Measurements from ENCODE around the gene RGS6. TPM values are rescaled to one million over a fixed set of nuclear protein-coding genes. Genes with fewer than 3 reads are reported as not detected.

RGS6 gene
- total RNA-seq, 2 experiments from 2014 or later: 0.10 to 0.44 TPM

DNA sequence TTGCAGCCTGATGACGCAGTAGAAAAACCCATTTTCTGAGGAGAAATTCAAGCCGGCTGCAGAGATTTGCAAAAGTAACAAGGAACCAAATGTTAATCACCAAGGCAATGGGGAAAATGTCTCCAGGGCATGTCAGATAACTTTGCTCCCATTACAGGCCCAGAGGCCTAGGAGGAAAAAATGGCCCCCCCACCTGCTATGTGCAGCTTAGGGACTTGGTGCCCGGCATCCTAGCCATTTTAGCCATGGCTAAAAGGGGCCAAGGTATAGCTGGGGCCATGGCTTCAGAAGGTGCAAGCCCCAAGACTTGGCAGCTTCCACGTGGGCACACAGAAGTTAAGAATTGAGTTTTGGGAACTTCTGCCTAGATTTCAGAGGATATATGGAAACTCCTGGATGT is 351.9 kb downstream of the RGS6 start:
- no peak overlapping the region for H3K27ac Mint-ChIP-seq
- peaks cover 32% of the 10 kb centered on the region for H3K9me3 Mint-ChIP-seq
- peaks cover 2% of the 10 kb centered on the region for H3K36me3 Mint-ChIP-seq
- no peak for DNase-seq
- no peak overlapping the region for H3K4me3 Mint-ChIP-seq
- H3K4me1 Mint-ChIP-seq: no peaks in the 10 kb centered on the region
- no peaks in the 10 kb centered on the region for H3K27me3 Mint-ChIP-seq

DNA sequence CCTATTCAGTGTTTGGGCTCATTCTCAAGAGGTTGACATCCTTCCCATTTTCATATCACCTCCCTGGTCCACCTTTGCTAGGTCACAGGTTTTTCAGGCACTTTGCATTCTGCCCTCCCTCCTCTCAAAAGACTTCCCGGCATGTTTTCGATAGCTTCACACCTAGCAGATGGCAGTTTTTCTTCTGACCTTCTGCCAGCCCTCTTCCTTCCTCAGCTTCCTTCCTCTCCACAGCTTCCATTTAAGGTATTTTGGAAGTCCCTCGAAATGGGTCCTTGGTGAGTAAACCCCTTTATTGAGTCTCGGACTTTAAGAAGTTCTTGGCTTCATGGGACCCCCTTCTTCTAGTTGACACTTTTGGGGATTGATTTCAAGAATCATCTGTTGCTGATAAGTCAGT is 358.0 kb downstream of the RGS6 start:
- DNase-seq: no peak
- H3K27ac Mint-ChIP-seq: no peak overlapping the region
- no peak overlapping the region for H3K4me3 Mint-ChIP-seq
- peaks cover 1% of the 10 kb centered on the region for H3K4me1 Mint-ChIP-seq
- peaks cover 14% of the 10 kb centered on the region for H3K9me3 Mint-ChIP-seq
- H3K36me3 Mint-ChIP-seq: peaks cover 1% of the 10 kb centered on the region
- H3K27me3 Mint-ChIP-seq: peaks cover 5% of the 10 kb centered on the region

DNA sequence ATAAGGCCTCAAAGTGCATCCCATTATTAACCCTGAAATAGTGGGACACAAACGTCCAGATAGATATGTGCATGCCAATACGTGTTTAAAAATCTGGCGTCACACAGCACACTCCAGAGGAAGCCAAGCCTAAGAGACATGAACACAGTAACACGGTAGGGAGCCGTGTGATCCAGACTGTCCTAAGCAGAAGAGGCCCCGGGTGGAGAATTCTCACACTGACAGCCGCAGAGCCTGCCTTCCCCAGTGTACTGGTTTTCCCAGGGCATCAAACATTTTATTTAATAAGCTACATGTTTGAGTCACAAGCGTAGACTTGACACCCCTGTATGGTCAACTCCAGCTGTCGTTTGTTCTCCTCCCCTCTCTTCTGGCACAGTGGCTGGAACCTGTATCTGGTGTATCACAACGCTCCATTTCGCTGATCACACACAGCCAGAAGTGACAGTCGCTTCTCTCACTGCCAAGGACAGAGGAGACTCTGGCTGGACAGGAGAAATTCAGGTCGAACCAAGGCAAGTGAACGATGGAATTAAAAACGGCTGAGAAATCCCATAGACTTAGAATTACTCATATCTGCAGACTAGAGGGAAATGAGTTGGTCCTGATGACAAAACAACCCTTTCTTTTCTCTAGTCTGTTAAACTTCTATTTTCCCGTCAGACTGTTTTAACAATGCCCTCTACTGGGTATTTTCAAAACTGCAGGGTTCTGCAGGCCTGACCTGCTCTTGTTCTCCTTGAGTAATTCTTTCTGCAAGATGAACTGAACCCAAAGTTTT is 359.9 kb downstream of the RGS6 start:
- H3K36me3 Mint-ChIP-seq: no peaks in the 10 kb centered on the region
- H3K27ac Mint-ChIP-seq: no peak overlapping the region
- no peak overlapping the region for H3K4me3 Mint-ChIP-seq
- peaks cover under 1% of the 10 kb centered on the region for H3K9me3 Mint-ChIP-seq
- H3K27me3 Mint-ChIP-seq: peaks cover 5% of the 10 kb centered on the region
- peaks cover 1% of the 10 kb centered on the region for H3K4me1 Mint-ChIP-seq
- DNase-seq: no peak

DNA sequence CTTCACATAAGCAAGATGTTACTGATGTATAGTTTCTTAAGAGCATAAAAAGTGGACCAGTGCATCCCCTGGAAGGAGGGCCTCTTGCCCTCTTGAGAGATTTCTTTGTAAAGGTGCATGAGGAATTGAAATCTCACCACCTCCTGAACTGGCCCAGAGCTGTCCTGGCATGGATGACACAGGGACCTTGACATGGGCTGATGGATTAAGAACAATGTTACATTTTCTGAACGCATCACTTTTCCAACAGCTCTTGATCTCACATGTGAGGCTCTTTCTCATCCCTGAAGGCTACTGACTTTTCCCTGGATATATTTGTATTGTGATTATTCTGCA is 360.4 kb downstream of the RGS6 start:
- no peak overlapping the region for H3K4me3 Mint-ChIP-seq
- no peak for DNase-seq
- H3K36me3 Mint-ChIP-seq: no peaks in the 10 kb centered on the region
- H3K27ac Mint-ChIP-seq: no peak overlapping the region
- H3K4me1 Mint-ChIP-seq: peaks cover 1% of the 10 kb centered on the region
- H3K9me3 Mint-ChIP-seq: no peaks in the 10 kb centered on the region
- peaks cover 5% of the 10 kb centered on the region for H3K27me3 Mint-ChIP-seq

DNA sequence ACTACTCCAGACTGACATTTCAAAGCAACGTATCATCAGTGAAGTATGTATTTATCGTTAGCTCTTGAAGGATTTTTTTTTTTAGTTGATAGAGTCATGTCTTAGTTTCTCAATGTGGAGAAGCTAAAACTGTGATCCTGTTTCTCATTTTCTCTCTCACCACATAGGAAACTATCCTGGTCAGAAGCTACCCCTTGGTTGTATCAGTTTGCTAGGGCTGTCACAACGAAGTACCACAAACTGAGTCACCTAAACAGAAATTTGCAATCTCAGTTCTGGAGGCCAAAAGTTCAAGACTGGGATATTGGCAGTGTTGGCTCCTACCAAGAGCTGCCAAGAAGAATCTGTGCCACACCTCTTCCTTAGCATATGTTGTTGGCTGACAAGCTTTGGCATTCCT is 369.1 kb downstream of the RGS6 start:
- DNase-seq: no peak
- peaks cover 48% of the 10 kb centered on the region for H3K27me3 Mint-ChIP-seq
- no peaks in the 10 kb centered on the region for H3K36me3 Mint-ChIP-seq
- H3K27ac Mint-ChIP-seq: no peak overlapping the region
- no peaks in the 10 kb centered on the region for H3K4me1 Mint-ChIP-seq
- H3K4me3 Mint-ChIP-seq: no peak overlapping the region
- H3K9me3 Mint-ChIP-seq: peaks cover 10% of the 10 kb centered on the region

DNA sequence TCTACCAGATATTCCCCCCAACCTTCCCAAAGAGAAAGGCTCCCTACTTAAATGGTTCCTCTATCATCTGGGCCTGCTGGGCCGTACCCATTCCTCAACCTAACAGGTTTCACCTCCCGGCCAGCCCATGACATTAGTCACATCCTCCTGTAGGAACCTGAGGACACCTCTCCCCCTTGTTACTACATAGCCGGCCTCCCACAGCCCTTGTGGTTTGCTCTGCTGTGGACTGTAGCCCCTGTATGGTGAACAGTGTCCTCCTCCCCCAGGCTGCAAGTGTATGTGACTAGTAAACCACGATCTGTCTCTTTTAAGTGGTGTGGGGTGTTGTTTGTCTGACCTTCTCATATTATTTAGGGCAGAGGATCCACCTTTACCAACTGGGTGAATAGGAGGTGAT is 371.7 kb downstream of the RGS6 start:
- H3K4me3 Mint-ChIP-seq: no peak overlapping the region
- no peak for DNase-seq
- H3K27me3 Mint-ChIP-seq: peaks cover 48% of the 10 kb centered on the region
- H3K36me3 Mint-ChIP-seq: no peaks in the 10 kb centered on the region
- H3K27ac Mint-ChIP-seq: no peak overlapping the region
- H3K9me3 Mint-ChIP-seq: peaks cover 10% of the 10 kb centered on the region
- H3K4me1 Mint-ChIP-seq: no peaks in the 10 kb centered on the region

DNA sequence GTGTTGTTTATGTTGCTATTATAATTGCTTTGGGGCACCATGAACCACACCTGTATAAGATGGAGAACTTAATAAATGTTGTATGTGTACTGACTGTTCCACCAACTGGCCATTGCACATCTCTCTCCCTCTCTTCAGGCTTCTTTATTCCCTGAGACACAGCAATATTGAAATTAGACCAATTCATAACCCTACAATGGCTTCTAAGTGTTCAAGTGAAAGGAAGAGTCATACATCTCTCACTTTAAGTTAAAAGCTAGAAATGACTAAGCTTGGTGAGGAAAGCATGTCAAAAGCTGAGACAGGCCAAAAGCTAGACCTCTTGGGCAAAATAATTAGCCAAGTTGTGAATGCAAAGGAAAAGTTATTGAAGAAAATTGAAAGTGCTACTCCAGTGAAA is 373.3 kb downstream of the RGS6 start:
- Mint-ChIP-seq H3K27me3 (peaks cover 41% of the 10 kb centered on the region), H3K4me1 (no peaks in the 10 kb centered on the region), H3K9me3 (peaks cover 10% of the 10 kb centered on the region), H3K36me3 (no peaks in the 10 kb centered on the region), H3K4me3 (no peak overlapping the region), H3K27ac (no peak overlapping the region)
- no peak for DNase-seq

DNA sequence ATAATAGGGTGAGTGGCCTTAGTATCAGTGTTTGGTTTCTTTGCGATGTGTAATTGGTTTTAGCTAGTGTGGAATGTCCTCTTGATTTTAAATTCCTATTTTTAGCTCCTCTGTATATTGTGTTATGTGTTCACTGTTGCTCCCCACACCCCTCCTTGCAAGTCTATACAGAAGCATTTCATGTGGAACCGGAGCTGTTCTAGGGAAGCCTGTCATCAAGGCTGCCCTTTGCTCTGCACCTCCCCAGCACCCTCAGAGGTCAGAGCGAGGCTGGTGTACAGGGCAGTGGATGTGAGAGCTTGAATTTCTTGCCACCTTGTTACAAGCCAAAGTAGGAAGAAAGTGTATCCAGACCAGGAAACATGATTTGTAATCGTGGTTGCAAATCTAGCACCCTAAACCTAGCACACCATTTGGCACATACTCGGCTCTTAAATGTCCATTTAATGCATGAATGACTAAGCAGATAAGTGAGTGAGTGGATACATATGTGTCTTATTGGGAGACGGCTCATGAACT is 376.8 kb downstream of the RGS6 start:
- no peaks in the 10 kb centered on the region for H3K36me3 Mint-ChIP-seq
- no peak overlapping the region for H3K27ac Mint-ChIP-seq

DNA sequence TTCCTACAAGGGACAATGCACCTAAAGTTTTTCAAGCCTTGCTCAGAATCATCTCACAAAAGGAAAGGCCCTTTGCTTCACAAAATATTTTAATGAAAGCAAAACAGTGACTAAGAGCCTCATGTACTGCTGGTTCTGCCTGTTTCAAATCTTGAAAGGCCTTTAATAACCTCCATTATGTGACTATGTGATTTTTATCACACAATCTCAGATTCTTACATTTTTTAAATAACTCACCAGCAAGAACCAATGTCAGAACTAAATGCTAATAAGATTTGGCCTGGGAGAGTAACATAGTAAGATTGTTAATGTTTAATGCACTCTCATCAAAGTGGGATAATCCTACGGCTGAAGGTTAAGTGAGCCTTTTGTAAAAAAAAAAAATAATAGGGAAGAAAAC is 378.9 kb downstream of the RGS6 start:
- Mint-ChIP-seq H3K27ac (no peak overlapping the region), H3K4me1 (peaks cover 4% of the 10 kb centered on the region), H3K9me3 (no peaks in the 10 kb centered on the region), H3K4me3 (no peak overlapping the region), H3K27me3 (peaks cover 12% of the 10 kb centered on the region), H3K36me3 (no peaks in the 10 kb centered on the region)
- no peak for DNase-seq

More for the DNA sequence above, 376.8 kb downstream of the RGS6 start:
- Mint-ChIP-seq H3K4me3 (no peak overlapping the region), H3K27me3 (peaks cover 16% of the 10 kb centered on the region), H3K9me3 (peaks cover 6% of the 10 kb centered on the region), H3K4me1 (peaks cover 4% of the 10 kb centered on the region)
- no peak for DNase-seq

DNA sequence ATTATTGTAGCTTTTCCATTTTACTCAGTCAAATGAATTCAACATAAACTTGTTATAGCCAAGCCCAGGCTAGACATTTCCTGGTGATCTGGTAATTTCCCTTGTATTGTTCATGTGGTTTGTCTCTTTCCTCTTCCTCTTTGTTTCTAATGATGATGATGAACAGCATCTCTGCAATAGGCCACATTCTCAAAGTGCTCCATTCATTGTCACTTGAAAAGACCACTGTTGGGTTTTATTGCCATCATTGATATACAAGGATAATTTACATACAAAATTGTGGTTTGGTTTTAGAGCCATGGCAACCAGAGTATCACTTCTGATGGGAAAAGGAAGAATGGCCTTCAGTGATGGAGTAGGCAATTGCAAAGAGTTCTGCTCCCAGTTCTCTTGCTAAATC is 379.3 kb downstream of the RGS6 start:
- H3K27ac Mint-ChIP-seq: no peak overlapping the region
- no peak for DNase-seq
- no peak overlapping the region for H3K4me3 Mint-ChIP-seq
- H3K4me1 Mint-ChIP-seq: peaks cover 4% of the 10 kb centered on the region
- no peaks in the 10 kb centered on the region for H3K9me3 Mint-ChIP-seq
- no peaks in the 10 kb centered on the region for H3K36me3 Mint-ChIP-seq
- H3K27me3 Mint-ChIP-seq: peaks cover 12% of the 10 kb centered on the region

DNA sequence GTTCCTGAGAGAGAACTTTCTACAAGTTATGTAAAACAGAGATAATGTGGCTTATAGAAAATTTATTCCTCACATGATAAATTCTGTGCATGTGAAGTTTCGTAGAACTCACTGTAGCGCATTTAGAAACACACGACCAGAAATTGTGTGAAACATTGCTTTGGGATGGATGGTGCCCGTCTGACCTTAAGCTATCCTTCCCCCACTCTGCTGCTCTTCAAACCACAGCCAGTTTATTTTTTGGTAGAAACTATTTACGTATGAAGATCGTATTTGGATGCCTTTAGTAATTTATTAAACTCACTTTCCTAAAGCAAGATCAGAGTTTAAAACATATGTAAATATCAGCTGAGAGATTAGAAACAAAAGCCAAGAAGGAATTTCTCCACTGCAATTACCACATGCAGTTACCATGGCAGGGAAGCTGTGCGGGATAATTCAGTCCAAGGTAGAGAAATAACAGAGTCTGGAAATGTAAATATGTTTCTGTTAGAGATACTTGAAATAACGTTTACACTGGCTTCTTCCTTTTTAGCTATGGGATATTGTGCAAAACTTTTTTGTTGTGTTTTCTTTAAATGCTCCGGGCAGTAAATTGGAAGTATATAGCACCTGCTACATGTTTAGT is 382.7 kb downstream of the RGS6 start:
- H3K9me3 Mint-ChIP-seq: no peaks in the 10 kb centered on the region
- H3K4me1 Mint-ChIP-seq: peaks cover 4% of the 10 kb centered on the region
- H3K27me3 Mint-ChIP-seq: peaks cover 27% of the 10 kb centered on the region
- H3K27ac Mint-ChIP-seq: no peak overlapping the region
- no peaks in the 10 kb centered on the region for H3K36me3 Mint-ChIP-seq
- DNase-seq: no peak
- H3K4me3 Mint-ChIP-seq: no peak overlapping the region

DNA sequence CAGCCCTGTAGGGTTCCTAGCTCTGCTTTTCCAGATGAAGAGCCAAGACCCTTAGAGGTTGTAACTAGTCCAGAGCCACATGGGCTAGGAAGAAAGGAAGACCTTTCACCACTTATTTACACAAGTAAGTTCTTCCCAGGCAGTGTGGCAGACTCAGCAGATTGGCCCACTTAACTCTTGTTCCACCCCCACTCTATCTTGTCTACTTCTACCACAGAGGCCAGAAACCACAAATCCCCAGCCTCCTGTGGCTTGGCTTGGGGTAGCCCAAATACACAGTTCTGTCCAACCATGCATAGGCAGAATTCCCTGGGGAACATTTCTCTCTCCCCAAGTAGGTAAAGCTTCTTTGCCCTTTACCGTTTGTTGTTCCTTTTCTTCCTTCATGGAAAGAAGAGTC is 383.5 kb downstream of the RGS6 start:
- Mint-ChIP-seq H3K4me3 (no peak overlapping the region), H3K9me3 (no peaks in the 10 kb centered on the region), H3K27me3 (peaks cover 30% of the 10 kb centered on the region)

DNA sequence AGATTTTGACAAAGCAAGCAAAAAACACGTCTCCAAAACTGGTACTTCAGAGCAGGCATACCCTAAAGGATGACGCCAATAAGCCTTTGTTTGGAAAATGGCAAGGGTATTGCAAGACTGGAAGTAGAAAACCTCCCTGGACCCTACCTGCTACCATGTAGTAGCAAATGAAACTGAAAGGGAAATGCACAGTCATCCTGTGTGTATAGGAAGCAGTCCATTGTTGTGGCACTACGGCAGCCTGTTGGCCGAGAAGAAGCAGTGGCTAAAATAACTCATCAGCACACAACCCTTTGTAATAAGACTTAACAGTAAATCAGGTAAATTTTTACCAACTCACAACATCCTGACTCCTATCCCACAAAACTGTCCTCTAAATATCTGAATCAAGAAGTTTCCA is 386.4 kb downstream of the RGS6 start:
- H3K27me3 Mint-ChIP-seq: peaks cover 36% of the 10 kb centered on the region
- H3K4me1 Mint-ChIP-seq: no peaks in the 10 kb centered on the region
- no peaks in the 10 kb centered on the region for H3K36me3 Mint-ChIP-seq
- no peaks in the 10 kb centered on the region for H3K9me3 Mint-ChIP-seq
- no peak overlapping the region for H3K27ac Mint-ChIP-seq
- H3K4me3 Mint-ChIP-seq: no peak overlapping the region
- DNase-seq: no peak

More for the DNA sequence above, 383.5 kb downstream of the RGS6 start:
- H3K4me1 Mint-ChIP-seq: peaks cover 4% of the 10 kb centered on the region
- no peak for DNase-seq
- H3K36me3 Mint-ChIP-seq: no peaks in the 10 kb centered on the region
- no peak overlapping the region for H3K27ac Mint-ChIP-seq

DNA sequence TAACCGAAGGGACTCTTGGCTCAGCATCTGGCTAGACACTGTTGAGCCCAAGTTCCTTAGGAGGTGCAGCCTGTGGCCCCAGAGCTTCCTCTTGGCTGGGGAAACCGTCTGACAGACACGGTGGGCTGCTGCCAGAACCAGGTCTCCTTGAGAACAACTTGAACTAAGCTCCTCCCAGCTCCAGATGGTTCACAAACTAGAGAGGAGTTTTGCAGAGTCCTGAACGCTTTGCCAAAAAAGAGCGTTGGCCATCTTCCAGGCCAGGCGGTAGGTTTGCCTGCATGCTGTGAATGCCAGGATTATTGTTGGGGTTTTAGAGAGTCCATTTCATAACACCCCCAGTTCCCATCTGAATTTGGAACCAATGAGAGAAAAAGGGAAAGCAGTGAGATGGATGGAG is 399.8 kb downstream of the RGS6 start:
- H3K27ac Mint-ChIP-seq: no peak overlapping the region
- no peak for DNase-seq
- no peak overlapping the region for H3K4me3 Mint-ChIP-seq
- no peaks in the 10 kb centered on the region for H3K36me3 Mint-ChIP-seq
- no peaks in the 10 kb centered on the region for H3K9me3 Mint-ChIP-seq
- H3K27me3 Mint-ChIP-seq: peaks cover 12% of the 10 kb centered on the region
- H3K4me1 Mint-ChIP-seq: no peaks in the 10 kb centered on the region

DNA sequence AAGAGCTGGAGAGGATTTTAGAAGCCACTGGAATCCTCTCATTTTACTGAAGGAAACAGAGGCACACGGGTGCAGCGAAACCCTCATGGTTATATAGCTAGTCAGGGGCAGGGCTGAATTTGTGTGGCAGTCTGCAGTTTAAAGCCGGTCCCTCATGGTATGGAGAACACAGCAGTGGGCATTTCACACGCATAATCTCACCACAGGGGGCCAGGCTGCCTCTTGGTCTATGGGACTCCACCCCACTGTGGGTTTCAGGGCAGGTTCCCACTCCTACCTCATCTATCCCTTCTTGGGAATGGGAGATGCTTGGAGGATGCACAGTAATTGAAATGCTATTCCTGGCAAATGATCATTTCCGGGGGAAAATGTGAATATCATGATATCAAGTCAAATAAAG is 400.6 kb downstream of the RGS6 start:
- Mint-ChIP-seq H3K9me3 (no peaks in the 10 kb centered on the region), H3K4me3 (no peak overlapping the region), H3K4me1 (no peaks in the 10 kb centered on the region), H3K36me3 (no peaks in the 10 kb centered on the region), H3K27ac (no peak overlapping the region), H3K27me3 (peaks cover 12% of the 10 kb centered on the region)
- no peak for DNase-seq

DNA sequence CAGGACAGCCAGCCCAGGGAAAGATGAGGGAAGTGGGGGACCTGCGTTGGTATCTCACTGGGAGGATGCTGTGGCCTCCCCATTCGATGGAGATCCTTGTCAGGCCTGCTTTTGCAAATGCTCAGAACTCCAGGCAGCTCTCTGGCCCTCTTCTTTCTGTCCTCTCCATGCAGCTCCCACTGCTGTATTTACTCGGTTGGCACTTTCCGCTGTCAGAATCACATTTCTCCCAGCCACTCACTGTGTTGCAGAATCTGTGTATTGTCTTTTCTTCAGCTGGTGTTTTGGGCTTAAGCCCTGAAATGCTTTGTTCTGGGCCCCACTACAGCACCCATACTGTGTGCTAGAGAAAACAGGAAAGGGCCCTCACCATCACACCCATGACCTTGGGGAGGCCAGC is 401.1 kb downstream of the RGS6 start:
- Mint-ChIP-seq H3K4me3 (no peak overlapping the region), H3K27me3 (peaks cover 12% of the 10 kb centered on the region), H3K27ac (no peak overlapping the region), H3K9me3 (no peaks in the 10 kb centered on the region), H3K4me1 (no peaks in the 10 kb centered on the region), H3K36me3 (no peaks in the 10 kb centered on the region)
- DNase-seq: no peak

Measured in activated naive CD8-positive, alpha-beta T cell treated with anti-CD3 and anti-CD28 coated beads for 36 hours (primary cell).